Mesenteric fat pad (tissue), 1 donor: ENCODE data around the gene TPRA1. TPM values are rescaled to one million over a fixed set of nuclear protein-coding genes. Genes with fewer than 3 reads are reported as not detected.

Experiments used
- DNase-seq: peaks from one replicate; pipeline ENCODE4 v3.0.0-alpha.2; 2020; ENCODE audit warnings: low spot score
- total RNA-seq: library from RNA; stranded (reverse); fragmentation: NEBNext Ultra II Directional; extraction: Animal tissue kit (Norgen Biotek cat#: 25700); gene quantifications from one replicate; pipeline ENCODE4 v1.2.1, GENCODE V29; 2021
- donor health status: DM: yes; HTN: yes; CAD: no.

Gene TPRA1
- total RNA-seq, 1 donor from 2014 or later: 24.6 TPM

GRCh38 chr3:127566833-127567232, 23.7 kb downstream of the TPRA1 start:
- no peak for DNase-seq

- no peak for DNase-seq
Measured at GRCh38 chr3:127565711-127566110, 24.8 kb downstream of the TPRA1 start.

GRCh38 chr3:127560051-127560787, 30.3 kb downstream of the TPRA1 start:
- DNase-seq: no peak

- no peak for DNase-seq
Measured at GRCh38 chr3:127556565-127556964, 34.0 kb downstream of the TPRA1 start.

GRCh38 chr3:127555108-127555507, 35.4 kb downstream of the TPRA1 start:
- no peak for DNase-seq

- no peak for DNase-seq
Measured at GRCh38 chr3:127552038-127552437, 38.5 kb downstream of the TPRA1 start.

- DNase-seq: no peak
Measured at GRCh38 chr3:127551178-127551577, 39.4 kb downstream of the TPRA1 start.

GRCh38 chr3:127550468-127551157, 39.9 kb downstream of the TPRA1 start:
- DNase-seq: no peak

- DNase-seq: no peak
Measured at GRCh38 chr3:127549826-127550467, 40.6 kb downstream of the TPRA1 start.

GRCh38 chr3:127547761-127548605, 42.5 kb downstream of the TPRA1 start:
- DNase-seq: no peak

GRCh38 chr3:127546970-127547733, 43.4 kb downstream of the TPRA1 start:
- no peak for DNase-seq

GRCh38 chr3:127546554-127546953, 44.0 kb downstream of the TPRA1 start:
- DNase-seq: no peak

- DNase-seq: no peak
Measured at GRCh38 chr3:127545711-127546457, 44.6 kb downstream of the TPRA1 start.

- no peak for DNase-seq
Measured at GRCh38 chr3:127545216-127545615, 45.3 kb downstream of the TPRA1 start.

GRCh38 chr3:127544803-127545201, 45.7 kb downstream of the TPRA1 start:
- no peak for DNase-seq

GRCh38 chr3:127544192-127544802, 46.2 kb downstream of the TPRA1 start:
- no peak for DNase-seq

- DNase-seq: no peak
Measured at GRCh38 chr3:127543441-127543840, 47.1 kb downstream of the TPRA1 start.

GRCh38 chr3:127542441-127542952, 48.0 kb downstream of the TPRA1 start:
- DNase-seq: no peak

GRCh38 chr3:127541320-127541719, 49.2 kb downstream of the TPRA1 start:
- DNase-seq: no peak
